ENCODE data around the gene ABHD8. TPM values are rescaled to one million over a fixed set of nuclear protein-coding genes. Genes with fewer than 3 reads are reported as not detected.
A peak's percentile ranks its signal among the peaks of the same experiment; 100 is the strongest.

The ABHD8 gene
- total and polyA plus RNA-seq, 3 donors from 2014 or later = 27.1 to 70.7 (median 49.1) TPM

DNA sequence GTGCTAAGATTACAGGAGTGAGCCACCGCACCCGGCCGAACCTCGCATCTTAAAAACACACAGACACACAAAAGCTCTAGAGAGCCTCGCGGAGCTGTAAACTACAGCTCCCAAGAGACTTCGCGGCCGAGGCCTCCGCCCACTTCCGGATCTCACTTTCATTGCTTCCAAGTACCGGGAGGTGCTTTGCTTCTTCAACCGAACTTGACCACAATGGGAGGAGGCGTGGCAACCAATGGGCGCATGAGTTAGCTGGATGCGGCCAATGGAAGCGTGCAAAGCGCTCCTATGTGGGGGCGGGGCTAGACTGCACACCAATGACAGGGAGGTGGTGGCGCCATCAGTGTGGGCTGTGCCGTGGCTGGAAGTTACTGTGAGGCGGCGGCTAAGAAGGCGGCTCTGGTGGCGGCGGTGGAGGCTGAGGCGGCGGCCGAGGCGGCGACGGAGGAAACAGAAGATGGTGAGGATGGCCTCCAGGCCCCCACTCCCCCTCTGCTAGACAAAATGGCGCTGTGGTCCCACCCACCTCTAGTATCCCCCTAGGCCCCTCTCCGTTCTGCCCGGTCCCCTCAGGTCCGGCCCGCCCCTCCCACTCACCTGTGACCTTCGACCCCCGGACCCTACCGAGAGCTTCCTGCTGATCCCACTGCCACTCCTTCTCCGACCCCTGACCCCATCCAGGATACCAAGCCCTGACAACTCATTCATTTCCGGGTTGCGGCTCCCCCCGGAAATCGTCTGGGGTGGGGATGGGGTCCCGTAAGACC, 6.2 kb upstream of the ABHD8 start, which contains the start of gene DDA1:
DDA1 (plus strand) TSS at position 366 of the 767 bp plus-strand sequence; CDS start at position 458, 92 bp downstream.
- Histone ChIP-seq H3K27me3 (no peaks in the 10 kb centered on the region), H3K4me1 (peaks cover 34% of the 10 kb centered on the region), H3K27ac (peak within 1 kb of the TSS; percentile 64 to 74), H3K36me3 (ENCODE audit: low read depth, missing control alignments) (no peaks in the 10 kb centered on the region), H3K4me3 (peak within 1 kb of the TSS; percentile 79 to 98), H3K9me3 (no peaks in the 10 kb centered on the region)
- TF ChIP-seq POLR2A (IDR thresholded peaks at IDR 0.05) = no peak
- TF ChIP-seq, protein P1, sequence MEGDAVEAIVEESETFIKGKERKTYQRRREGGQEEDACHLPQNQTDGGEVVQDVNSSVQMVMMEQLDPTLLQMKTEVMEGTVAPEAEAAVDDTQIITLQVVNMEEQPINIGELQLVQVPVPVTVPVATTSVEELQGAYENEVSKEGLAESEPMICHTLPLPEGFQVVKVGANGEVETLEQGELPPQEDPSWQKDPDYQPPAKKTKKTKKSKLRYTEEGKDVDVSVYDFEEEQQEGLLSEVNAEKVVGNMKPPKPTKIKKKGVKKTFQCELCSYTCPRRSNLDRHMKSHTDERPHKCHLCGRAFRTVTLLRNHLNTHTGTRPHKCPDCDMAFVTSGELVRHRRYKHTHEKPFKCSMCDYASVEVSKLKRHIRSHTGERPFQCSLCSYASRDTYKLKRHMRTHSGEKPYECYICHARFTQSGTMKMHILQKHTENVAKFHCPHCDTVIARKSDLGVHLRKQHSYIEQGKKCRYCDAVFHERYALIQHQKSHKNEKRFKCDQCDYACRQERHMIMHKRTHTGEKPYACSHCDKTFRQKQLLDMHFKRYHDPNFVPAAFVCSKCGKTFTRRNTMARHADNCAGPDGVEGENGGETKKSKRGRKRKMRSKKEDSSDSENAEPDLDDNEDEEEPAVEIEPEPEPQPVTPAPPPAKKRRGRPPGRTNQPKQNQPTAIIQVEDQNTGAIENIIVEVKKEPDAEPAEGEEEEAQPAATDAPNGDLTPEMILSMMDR (IDR thresholded peaks at IDR 0.05) = no peak
- WGBS, 2 donors = 0 to 1% methylated on average over 24 to 46 of the region's 46 CpGs
- intact Hi-C loops (cut with DNase I; ENCODE audit: low total_unique reads) = no loop called here
- DNase-seq = peak; percentile 100

DNA sequence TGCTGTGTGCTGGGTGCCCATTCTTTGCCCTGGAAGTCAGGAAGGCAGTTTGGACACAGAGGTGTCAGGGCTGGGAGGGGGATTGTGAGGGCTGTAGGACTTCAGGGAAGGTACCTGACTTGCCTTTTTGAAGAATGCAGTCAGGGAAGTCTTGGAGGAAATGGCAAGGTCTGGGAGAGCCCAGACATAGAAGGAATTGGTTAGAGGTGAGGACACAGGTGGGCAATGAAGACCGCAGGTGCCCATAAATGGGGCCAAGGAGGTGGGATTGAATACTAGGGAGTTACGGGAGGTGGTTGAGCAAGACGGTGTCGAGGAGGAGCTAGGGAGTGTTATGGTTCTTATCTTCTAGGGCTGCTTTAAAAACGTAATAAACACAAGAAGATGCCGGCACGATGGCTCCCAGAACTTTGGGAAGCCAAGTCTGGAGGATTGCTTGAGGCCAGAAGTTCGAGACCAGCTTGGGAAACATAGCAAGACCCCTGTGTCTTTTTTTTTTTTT, 4.7 kb upstream of the ABHD8 start:
- no peaks in the 10 kb centered on the region for H3K9me3 ChIP-seq
- intact Hi-C loops (cut with DNase I; ENCODE audit: low total_unique reads) = no loop called here
- H3K4me3 ChIP-seq = no peak overlapping the region
- no peak overlapping the region for H3K27ac ChIP-seq
- no peak for DNase-seq
- no peaks in the 10 kb centered on the region for H3K36me3 ChIP-seq (ENCODE audit: low read depth, missing control alignments)
- H3K27me3 ChIP-seq = no peaks in the 10 kb centered on the region
- WGBS, 2 donors = 65 to 69% methylated on average over 8 of the region's 8 CpGs
- TF ChIP-seq POLR2A (IDR thresholded peaks at IDR 0.05) = no peak
- TF ChIP-seq, protein P1 (IDR thresholded peaks at IDR 0.05) = no peak
- H3K4me1 ChIP-seq = peaks cover 44% of the 10 kb centered on the region

DNA sequence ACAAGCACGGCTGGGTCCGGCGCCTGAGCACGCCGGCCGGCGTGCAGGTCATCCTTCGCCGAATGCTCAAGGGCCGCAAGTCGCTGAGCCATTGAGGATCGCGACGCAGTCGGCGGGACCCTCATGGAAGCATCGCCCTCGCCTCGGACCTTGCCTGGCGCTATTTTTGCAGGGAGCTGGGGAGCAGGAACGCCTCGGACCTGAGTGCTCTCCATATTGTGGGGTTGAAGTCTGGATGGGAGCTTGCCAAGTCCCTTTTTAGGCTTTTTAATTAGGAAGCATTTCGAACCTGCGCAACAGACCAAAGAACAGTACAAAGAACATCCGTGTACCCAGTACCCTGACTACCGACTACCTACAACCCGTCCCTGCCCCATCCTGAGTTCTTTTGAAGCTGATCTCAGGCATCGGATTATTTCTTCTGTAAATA, 3.1 kb upstream of the ABHD8 start:
- 5% methylated on average over 28 of the region's 28 CpGs for WGBS, 2 donors
- Histone ChIP-seq H3K27ac (peak overlapping the region; percentile 81 to 84), H3K27me3 (no peaks in the 10 kb centered on the region), H3K36me3 (ENCODE audit: low read depth, missing control alignments) (no peaks in the 10 kb centered on the region), H3K4me1 (peaks cover 42% of the 10 kb centered on the region), H3K9me3 (no peaks in the 10 kb centered on the region), H3K4me3 (peak overlapping the region; percentile 67 to 77)
- TF ChIP-seq POLR2A (IDR thresholded peaks at IDR 0.05) = no peak
- TF ChIP-seq, protein P1 (IDR thresholded peaks at IDR 0.05) = no peak
- intact Hi-C loops (cut with DNase I; ENCODE audit: low total_unique reads) = no loop called here
- DNase-seq = no peak

DNA sequence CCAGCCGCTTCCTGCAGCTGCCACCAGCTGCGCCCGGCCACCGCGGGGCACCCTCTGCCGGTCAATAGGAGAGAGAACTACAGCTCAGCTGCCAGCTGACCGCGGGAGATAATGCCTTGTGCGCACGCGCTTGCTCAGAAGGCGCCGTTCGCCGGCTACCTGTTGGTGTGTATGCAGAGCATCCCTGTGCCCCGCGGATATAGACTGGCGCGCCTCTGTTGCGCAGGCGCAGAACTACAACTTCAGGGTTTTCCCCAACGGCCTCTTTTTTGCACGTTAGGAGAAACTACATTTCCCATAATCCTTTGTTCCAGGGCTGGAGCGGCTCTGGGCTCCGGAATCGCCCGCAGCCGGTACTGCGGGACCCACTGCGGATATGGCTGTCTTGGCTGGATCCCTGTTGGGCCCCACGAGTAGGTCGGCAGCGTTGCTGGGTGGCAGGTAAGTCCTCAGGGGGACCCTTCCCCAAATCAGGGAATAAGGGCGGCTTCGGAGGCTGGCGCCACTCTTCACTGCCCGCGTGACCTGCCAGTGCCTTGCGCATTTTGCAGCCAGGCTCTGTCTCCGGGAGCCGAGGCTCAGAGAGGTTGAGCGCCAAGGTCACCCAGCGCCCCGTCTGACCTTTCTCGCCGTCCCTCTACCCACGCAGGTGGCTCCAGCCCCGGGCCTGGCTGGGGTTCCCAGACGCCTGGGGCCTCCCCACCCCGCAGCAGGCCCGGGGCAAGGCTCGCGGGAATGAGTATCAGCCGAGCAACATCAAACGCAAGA, 2.5 kb upstream of the ABHD8 start, which contains the start of gene MRPL34:
MRPL34 (plus strand) TSS at position 356 of the 768 bp plus-strand sequence; CDS start at position 377, 21 bp downstream.
- DNase-seq = peak; percentile 97
- Histone ChIP-seq H3K27me3 (no peaks in the 10 kb centered on the region), H3K27ac (peak within 1 kb of the TSS; percentile 81 to 84), H3K9me3 (no peaks in the 10 kb centered on the region), H3K4me1 (peaks cover 44% of the 10 kb centered on the region), H3K36me3 (ENCODE audit: low read depth, missing control alignments) (no peaks in the 10 kb centered on the region), H3K4me3 (peak within 1 kb of the TSS; percentile 67 to 77)
- TF ChIP-seq, protein P1 (IDR thresholded peaks at IDR 0.05) = peak; percentile 56 to 91 (median 78)
- no peak for TF ChIP-seq POLR2A (IDR thresholded peaks at IDR 0.05)
- WGBS, 2 donors = 0% methylated on average over 13 to 54 of the region's 55 CpGs
- intact Hi-C loops (cut with DNase I; ENCODE audit: low total_unique reads) = no loop called here

All from testis (tissue), 3 donors.